HG02571 (cell line): ENCODE data around the gene GCH1.
"Not testable (repeated sequence)": the region's sequence is repeated elsewhere in the genome, so short reads cannot be mapped to it uniquely, and the experiment has no call there.

ENCODE experiments used
- ATAC-seq: cut with Tn5 transposase; IDR thresholded peaks from one replicate; pipeline ENCODE4 v1.9.1; 2021; ENCODE audit warnings: mild to moderate bottlenecking, moderate library complexity; ENCODE audit not compliant: unreplicated experiment

The GCH1 gene

GRCh38 chr14:54803926-54804537, 98.6 kb downstream of the GCH1 start:
- ATAC-seq: no peak

- no peak for ATAC-seq
Measured at GRCh38 chr14:54803396-54803795, 99.2 kb downstream of the GCH1 start.

- ATAC-seq: not testable (repeated sequence)
Measured at GRCh38 chr14:54801482-54801881, 101.1 kb downstream of the GCH1 start.

GRCh38 chr14:54798465-54799124, 104.0 kb downstream of the GCH1 start:
- no peak for ATAC-seq

GRCh38 chr14:54797986-54798385, 104.6 kb downstream of the GCH1 start:
- ATAC-seq: no peak

GRCh38 chr14:54797556-54797955, 105.1 kb downstream of the GCH1 start:
- no peak for ATAC-seq

GRCh38 chr14:54796961-54797360, 105.7 kb downstream of the GCH1 start:
- no peak for ATAC-seq

- no peak for ATAC-seq
Measured at GRCh38 chr14:54794796-54795195, 107.8 kb downstream of the GCH1 start.

GRCh38 chr14:54794159-54794558, 108.5 kb downstream of the GCH1 start:
- no peak for ATAC-seq

GRCh38 chr14:54792288-54792687, 110.3 kb downstream of the GCH1 start:
- no peak for ATAC-seq
